Mesangial cell (primary cell): ENCODE results near the gene RGS11. TPM values are rescaled to one million over a fixed set of nuclear protein-coding genes. Genes with fewer than 3 reads are reported as not detected.

Experiments used
- total RNA-seq: library from RNA; depleted of rRNA; stranded (reverse); fragments of >200 nt; gene quantifications from 2 replicates; pipeline ENCODE4 v1.2.3, GENCODE V29; 2015

Gene RGS11
- total RNA-seq = 0.33 and 5.2 TPM in 2 replicates

DNA sequence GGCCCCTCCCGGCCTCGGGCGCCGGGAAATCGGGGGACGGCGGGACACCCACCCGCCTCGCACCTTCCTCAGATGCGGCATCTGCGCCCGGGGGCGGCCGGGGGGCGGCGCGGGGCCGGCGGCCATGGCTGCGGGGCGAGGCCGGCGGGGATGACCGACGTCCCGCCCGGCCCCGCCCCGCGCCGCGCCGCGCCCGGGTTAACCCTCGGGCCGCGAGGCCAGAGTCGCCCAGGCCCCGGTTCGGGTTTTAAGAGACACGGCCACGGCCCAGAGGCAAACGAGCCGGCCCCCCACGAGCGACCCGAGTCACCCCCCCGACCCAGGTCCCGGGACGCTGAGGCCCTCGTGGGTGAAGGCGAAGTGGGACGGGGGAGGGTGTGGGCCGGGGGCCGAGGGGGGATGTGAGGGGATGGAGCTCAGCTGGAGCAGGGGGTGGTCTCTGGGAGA, at the start of gene RGS11:
TSS of gene RGS11 (minus strand) at position 159 of the 447 bp plus-strand sequence. CDS start at position 126, 33 bp downstream.

DNA sequence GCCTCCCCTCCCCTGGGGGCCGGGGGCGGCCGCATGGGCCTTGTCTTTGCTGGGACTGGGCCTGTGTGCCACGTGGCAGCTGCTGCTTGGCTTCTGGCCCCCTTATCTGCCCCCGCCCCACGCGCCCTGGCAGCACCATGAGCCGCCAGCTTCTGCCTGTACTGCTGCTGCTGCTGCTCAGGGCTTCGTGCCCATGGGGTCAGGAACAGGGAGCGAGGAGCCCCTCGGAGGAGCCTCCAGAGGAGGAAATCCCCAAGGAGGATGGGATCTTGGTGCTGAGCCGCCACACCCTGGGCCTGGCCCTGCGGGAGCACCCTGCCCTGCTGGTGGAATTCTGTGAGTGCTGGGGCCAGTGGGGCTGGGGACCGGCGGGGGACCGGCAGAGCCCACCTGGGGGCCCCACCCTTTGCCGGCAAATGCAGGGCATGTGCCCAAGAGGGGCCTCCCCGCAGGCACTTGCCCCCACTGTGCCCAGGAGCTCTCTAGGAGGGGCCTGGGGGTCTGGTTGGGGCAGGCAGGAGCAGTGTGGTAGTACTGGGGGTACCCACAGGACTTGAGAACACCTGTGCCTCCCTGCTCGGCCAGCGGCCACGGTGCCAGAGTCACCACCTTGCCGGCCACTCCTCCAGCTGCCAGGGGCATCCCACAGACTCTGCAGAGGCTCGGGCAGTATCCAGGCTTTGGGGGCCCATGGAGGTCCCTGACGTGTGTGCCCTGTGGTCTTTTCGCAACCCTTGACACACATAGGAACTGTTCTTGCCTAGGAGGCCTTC, 7.5 kb upstream of the RGS11 start, which contains the start of gene PDIA2:
TSS of gene PDIA2 (plus strand) at position 132 of the 773 bp plus-strand sequence. CDS start at position 138, 6 bp downstream.

DNA sequence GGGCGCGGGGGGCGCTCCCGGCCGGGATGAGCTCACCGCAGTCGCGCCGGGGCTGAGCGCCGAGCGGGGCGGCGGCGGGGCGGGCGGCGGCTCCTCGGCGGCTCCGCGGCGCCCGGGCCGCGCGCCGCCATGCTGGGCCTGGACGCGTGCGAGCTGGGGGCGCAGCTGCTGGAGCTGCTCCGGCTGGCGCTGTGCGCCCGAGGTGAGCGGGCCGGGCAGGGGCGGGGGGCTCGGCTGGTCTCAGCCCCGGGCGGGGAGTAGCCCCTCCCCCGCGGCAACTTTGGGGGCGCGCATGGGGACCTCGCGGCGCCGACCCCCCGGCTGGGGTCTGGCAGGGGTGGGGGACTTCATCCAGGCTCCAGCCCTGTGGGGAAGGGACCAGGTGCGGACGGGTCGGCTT, 4.8 kb upstream of the RGS11 start, which contains the start of gene ARHGDIG:
TSS of gene ARHGDIG (plus strand) at position 40 of the 400 bp plus-strand sequence. CDS start at position 130, 90 bp downstream.

DNA sequence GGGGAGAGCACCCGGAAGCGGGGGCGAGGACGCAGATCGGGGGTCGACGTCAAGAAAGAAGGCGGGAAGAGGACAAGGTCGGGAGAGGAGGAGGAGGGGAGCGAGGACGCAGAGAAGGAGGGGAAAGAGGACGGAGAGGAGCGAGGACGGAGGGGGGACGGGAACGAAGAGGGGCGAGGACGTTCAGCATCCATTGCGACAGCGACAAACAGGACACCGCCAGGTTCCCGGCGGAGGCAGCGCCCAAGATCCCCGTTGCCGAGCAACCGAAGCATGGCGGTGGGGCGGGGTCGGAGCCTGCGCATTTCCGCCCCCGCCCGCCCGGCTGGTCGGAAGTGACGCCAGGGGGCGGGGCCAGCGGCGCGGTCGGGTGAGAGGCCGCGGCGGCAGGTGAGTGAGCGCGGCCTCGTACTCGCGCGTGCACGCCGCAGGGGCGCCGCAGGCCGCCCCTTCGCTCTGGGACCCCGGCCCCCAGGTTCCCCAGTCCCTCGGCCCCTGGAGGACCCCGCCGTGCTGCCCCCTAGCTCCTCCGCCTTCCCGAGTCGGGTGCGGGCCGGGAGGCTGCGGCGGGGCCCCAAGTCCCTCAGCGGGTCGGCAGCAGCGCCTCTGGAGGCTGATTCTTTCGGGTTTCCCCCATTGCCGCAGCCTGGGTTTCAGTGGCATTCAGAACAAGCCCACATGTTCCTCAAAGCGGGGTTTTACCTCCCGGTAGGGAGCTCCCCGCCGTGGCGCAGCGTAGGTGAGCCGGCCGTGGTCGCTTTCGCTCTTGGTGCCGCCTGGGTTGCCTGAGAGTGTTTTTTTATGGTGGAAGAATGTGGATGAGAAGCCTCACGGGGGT, 41.1 kb downstream of the RGS11 start, which contains the start of gene FAM234A:
TSS of gene FAM234A (plus strand) at position 354 of the 838 bp plus-strand sequence. CDS start 19,593 bp downstream, outside the sequence.

DNA sequence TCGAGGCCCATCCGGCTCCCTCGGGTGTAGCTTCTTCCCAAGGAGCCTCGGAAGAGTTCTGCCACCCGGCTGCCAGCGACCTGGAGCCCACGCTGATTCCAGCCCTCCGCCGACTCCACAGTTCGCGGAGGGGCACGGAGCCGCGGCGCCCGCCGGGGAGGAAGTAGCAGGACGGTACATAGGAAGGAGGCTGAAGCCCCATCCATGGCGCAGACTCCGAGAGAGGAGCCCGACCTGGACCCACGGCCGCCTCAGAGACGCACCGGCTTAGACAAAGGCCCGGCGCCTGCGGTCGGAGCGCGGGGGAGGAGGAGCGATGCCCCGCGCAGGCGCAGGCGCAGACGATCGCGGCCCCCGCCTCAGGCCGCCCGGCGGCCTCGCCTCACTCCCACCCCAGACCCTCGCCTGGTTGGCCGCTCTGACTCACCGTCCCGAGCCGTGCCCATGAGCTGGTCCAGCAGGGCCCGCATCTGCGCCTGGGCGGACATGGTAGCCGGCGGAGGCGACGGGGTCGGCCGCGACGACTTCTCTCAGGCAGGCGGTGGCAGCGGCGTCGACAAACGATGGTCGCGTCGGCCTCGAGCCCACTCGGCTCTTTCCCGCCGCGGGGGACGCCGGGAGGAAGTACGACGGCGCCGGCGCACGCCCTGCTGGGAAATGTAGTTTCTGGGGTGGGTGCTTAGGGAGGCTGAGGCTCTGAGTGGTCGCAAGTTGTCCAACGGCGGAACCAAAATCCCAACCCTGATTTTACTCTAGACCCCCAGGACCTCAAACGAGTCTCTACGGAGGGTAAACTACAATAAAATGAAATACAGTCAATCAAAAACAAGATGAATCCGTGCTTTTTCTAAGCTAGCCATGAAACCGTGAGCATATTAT, 46.7 kb downstream of the RGS11 start, which contains the start of gene LUC7L:
TSS of gene LUC7L (minus strand) at position 598 of the 879 bp plus-strand sequence. CDS start at position 488, 110 bp downstream.

Other genes with a start within 250 kb of the RGS11 start
- 3.4 and 10.8 TPM in 2 replicates for gene POLR3K, start 222.3 kb downstream of the RGS11 start, total RNA-seq
- 18.3 and 41.2 TPM in 2 replicates for gene SNRNP25, start 222.1 kb downstream of the RGS11 start, total RNA-seq
- gene RHBDF1, start 203.3 kb downstream of the RGS11 start, total RNA-seq = 25.6 and 81.1 TPM in 2 replicates
- gene MPG, start 197.7 kb downstream of the RGS11 start, total RNA-seq = 198 and 363 TPM in 2 replicates
- 28.0 and 51.8 TPM in 2 replicates for gene NPRL3, start 137.3 kb downstream of the RGS11 start, total RNA-seq
- not detected in 2 replicates for gene HBZ, start 123.3 kb downstream of the RGS11 start, total RNA-seq
- gene HBM, start 110.0 kb downstream of the RGS11 start, total RNA-seq = not detected in 2 replicates
- gene HBA2, start 103.1 kb downstream of the RGS11 start, total RNA-seq = not detected in 2 replicates
- gene HBA1, start 99.3 kb downstream of the RGS11 start, total RNA-seq = not detected in 2 replicates
- gene HBQ1, start 95.5 kb downstream of the RGS11 start, total RNA-seq = 4.9 TPM in 1 of 2 replicates, not detected in the other
- gene LUC7L, start 46.5 kb downstream of the RGS11 start, total RNA-seq = 24.8 and 34.2 TPM in 2 replicates
- 77.1 and 163 TPM in 2 replicates for gene FAM234A, start 41.1 kb downstream of the RGS11 start, total RNA-seq
- gene ARHGDIG, start 4.6 kb upstream of the RGS11 start, total RNA-seq = 0.33 and 0.89 TPM in 2 replicates
- gene PDIA2, start 7.2 kb upstream of the RGS11 start, total RNA-seq = 0.25 TPM in 1 of 2 replicates, not detected in the other
- 23.5 and 27.3 TPM in 2 replicates for gene AXIN1, start 76.8 kb upstream of the RGS11 start, total RNA-seq
- gene MRPL28, start 94.6 kb upstream of the RGS11 start, total RNA-seq = 173 and 194 TPM in 2 replicates
- 67.5 and 116 TPM in 2 replicates for gene PGAP6, start 106.0 kb upstream of the RGS11 start, total RNA-seq
- 138 and 142 TPM in 2 replicates for gene NME4, start 121.3 kb upstream of the RGS11 start, total RNA-seq
- 23.1 and 55.1 TPM in 2 replicates for gene DECR2, start 125.9 kb upstream of the RGS11 start, total RNA-seq
- gene RAB11FIP3, start 149.7 kb upstream of the RGS11 start, total RNA-seq = 23.1 and 40.3 TPM in 2 replicates